OCI-LY3 (cell line): ENCODE results near the gene MCEMP1.

Source experiments
- H2AFZ ChIP-seq: fragments of 200-600, 300-600 bp; shearing (Covaris generic); 2 replicates; pipeline ENCODE4 v1.6.0; 2014; ENCODE audit warnings: antibody characterized with exemption, low read depth, low read length
- H3K27ac ChIP-seq: fragments of 200-600, 300-600 bp; sonication (generic); 2 replicates; pipeline ENCODE4 v1.5.1; 2014; ENCODE audit warnings: mild to moderate bottlenecking, low read length, moderate library complexity, mixed read lengths
- H3K27me3 ChIP-seq: fragments of 200-600, 300-600 bp; sonication (generic); 2 replicates; pipeline ENCODE4 v1.6.1; 2014; ENCODE audit warnings: low read depth, low read length, mixed read lengths
- H3K36me3 ChIP-seq: fragments of 200-600, 300-600 bp; sonication (generic); replicated peaks from 2 replicates; pipeline ENCODE3; 2014; ENCODE audit warnings: low read depth, low read length, mixed read lengths
- H3K4me1 ChIP-seq: fragments of 300-600, 200-600 bp; sonication (generic); 2 replicates; pipeline ENCODE4 v1.6.1; 2014; ENCODE audit warnings: low read length, mixed read lengths
- H3K4me2 ChIP-seq: fragments of 200-600, 300-600 bp; sonication (generic); 2 replicates; pipeline ENCODE4 v1.6.1; 2014; ENCODE audit warnings: low read length, mixed read lengths
- H3K4me3 ChIP-seq: fragments of 300-600, 200-600 bp; sonication (generic); 2 replicates; pipeline ENCODE4 v1.5.1; 2014; ENCODE audit warnings: antibody characterized with exemption, mild to moderate bottlenecking, low read length, moderate library complexity
- H3K79me2 ChIP-seq: fragments of 300-600, 200-600 bp; shearing (Covaris generic); 2 replicates; pipeline ENCODE4 v1.6.1; 2014; ENCODE audit warnings: mild to moderate bottlenecking, low read length, mixed read lengths
- H3K9ac ChIP-seq: fragments of 300-600, 200-600 bp; shearing (Covaris generic); 2 replicates; pipeline ENCODE4 v1.6.0; 2014; ENCODE audit warnings: mild to moderate bottlenecking, low read length, moderate library complexity
- H3K9me3 ChIP-seq: fragments of 200-600, 300-600 bp; shearing (Covaris generic); 2 replicates; pipeline ENCODE4 v1.6.1; 2014; ENCODE audit warnings: low read length, mixed read lengths; ENCODE audit not compliant: insufficient read depth
- H4K20me1 ChIP-seq: fragments of 200-600, 300-600 bp; sonication (generic); 2 replicates; pipeline ENCODE4 v1.6.1; 2016; ENCODE audit warnings: low read length, mixed read lengths; ENCODE audit not compliant: insufficient read depth
- EZH2phosphoT487 ChIP-seq: fragments of 200-600 bp; shearing (Covaris generic); IDR thresholded peaks from 2 replicates; pipeline ENCODE4 v1.6.1; 2018; ENCODE audit warnings: antibody characterized with exemption, mixed run types, low read depth
- TF ChIP-seq, protein P1 (sequence below): fragments of 200-600, 300-600 bp; sonication (generic); IDR thresholded peaks from 2 replicates; pipeline ENCODE4 v1.5.1; 2014; ENCODE audit warnings: antibody characterized with exemption, low read length, low read depth

MCEMP1 gene

DNA sequence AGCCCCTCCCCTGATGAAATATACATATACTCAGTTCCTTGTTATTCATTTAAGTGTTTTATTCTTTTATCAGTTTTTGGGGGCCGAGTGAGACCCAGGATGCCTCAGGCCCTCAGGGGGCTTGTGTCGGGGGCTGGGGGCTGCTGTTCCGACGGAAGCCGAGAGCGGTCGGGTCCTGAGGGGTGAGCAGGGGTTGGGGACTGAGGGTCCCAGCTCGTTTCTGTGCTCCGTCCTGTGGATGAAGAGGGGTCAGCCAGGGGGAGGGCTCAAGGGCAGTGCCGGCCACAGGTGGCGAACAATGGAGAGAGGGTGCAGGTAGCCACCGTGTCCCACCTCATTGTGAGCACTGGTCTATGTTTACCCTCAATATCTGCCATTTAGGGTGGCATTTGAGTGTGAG, 45.3 kb upstream of the MCEMP1 start:
- H3K9ac ChIP-seq: no peak overlapping the region
- H3K4me3 ChIP-seq: no peak overlapping the region
- H3K9me3 ChIP-seq: no peaks in the 10 kb centered on the region
- H3K79me2 ChIP-seq: peaks cover 51% of the 10 kb centered on the region
- H2AFZ ChIP-seq: no peak overlapping the region
- H4K20me1 ChIP-seq: 0 out of 2 replicates have a peak, but pooled peaks cover 9% of the 10 kb centered on the region
- no peak overlapping the region for H3K27ac ChIP-seq
- no peak overlapping the region for H3K4me2 ChIP-seq
- H3K27me3 ChIP-seq: no peaks in the 10 kb centered on the region
- H3K4me1 ChIP-seq: peaks cover 20% of the 10 kb centered on the region
- TF ChIP-seq EZH2phosphoT487: no peak
- TF ChIP-seq, protein P1, sequence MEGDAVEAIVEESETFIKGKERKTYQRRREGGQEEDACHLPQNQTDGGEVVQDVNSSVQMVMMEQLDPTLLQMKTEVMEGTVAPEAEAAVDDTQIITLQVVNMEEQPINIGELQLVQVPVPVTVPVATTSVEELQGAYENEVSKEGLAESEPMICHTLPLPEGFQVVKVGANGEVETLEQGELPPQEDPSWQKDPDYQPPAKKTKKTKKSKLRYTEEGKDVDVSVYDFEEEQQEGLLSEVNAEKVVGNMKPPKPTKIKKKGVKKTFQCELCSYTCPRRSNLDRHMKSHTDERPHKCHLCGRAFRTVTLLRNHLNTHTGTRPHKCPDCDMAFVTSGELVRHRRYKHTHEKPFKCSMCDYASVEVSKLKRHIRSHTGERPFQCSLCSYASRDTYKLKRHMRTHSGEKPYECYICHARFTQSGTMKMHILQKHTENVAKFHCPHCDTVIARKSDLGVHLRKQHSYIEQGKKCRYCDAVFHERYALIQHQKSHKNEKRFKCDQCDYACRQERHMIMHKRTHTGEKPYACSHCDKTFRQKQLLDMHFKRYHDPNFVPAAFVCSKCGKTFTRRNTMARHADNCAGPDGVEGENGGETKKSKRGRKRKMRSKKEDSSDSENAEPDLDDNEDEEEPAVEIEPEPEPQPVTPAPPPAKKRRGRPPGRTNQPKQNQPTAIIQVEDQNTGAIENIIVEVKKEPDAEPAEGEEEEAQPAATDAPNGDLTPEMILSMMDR: no peak
- peaks cover 7% of the 10 kb centered on the region for H3K36me3 ChIP-seq

DNA sequence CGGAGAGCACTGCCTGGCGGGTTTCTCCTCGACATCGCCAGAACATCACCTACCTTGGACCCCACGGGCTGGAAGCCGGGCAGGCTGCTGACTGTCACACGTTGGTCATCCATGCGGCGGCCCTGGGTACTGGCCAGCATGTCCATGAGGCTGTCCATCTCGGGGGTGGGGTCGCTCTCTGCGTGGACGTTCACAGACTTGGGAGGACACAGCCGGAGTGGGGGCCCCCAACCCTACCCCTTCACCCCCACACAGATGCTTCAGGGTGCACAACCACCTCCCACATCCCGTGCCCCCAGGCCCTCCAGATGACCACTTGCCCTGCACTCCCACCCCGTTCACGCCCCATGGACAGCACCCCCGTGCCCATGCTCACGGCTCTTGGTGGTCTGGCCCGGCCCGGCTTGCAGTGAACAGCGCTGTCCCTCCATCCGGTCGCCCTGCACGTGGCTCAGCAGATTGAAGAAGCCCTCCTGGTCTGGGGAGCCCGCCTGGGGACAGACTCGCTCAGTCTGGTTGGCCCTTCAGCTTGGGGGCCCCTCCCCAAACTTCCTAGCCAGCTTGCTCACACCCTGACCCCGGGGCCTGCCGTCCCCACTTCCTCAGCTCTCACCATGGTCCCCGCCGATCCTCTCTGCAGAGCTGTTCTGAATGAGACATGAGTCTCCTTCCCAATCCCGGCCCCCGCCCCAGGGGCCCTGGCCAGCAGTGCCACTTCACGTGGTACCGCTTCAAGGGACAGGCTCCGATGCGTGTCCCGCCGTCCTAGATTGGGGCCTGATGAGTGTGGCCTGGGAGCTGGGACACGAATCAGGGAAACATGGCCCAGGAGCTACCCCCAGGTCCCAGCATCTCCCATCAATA, 44.3 kb upstream of the MCEMP1 start:
- H2AFZ ChIP-seq: no peak overlapping the region
- H3K9ac ChIP-seq: no peak overlapping the region
- no peak overlapping the region for H3K4me3 ChIP-seq
- no peak for TF ChIP-seq EZH2phosphoT487
- TF ChIP-seq, protein P1: no peak
- peaks cover 22% of the 10 kb centered on the region for H3K4me1 ChIP-seq
- H3K27ac ChIP-seq: no peak overlapping the region
- H3K79me2 ChIP-seq: peaks cover 48% of the 10 kb centered on the region
- no peaks in the 10 kb centered on the region for H3K9me3 ChIP-seq
- H3K36me3 ChIP-seq: peaks cover 3% of the 10 kb centered on the region
- no peaks in the 10 kb centered on the region for H3K27me3 ChIP-seq
- H3K4me2 ChIP-seq: no peak overlapping the region
- H4K20me1 ChIP-seq: 0 out of 2 replicates have a peak, but pooled peaks cover 9% of the 10 kb centered on the region

DNA sequence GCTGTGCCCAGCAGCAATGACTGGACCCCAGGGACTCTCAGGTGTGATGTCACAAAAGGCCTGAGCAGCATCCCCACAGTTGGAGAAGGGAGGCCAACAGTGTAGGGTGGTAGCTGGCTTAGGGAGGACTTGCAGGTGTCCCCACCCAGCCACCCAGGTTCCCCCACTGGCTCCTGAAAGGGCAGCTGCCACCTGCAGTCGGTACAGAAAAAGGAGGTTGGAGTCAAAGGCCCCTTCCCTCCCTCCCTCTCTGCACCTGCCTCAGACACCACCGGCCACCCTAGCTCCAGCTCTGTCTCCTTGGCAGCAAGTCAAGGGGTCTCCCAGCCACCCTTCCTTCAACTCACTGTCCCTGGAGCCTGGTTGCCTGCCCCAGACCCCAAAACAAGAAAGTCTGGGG, 43.2 kb upstream of the MCEMP1 start, which contains the start of gene PCP2:
Gene PCP2 (minus strand): TSS at position 22 of the 400 bp plus-strand sequence. CDS start 262 bp downstream, outside the sequence.
- no peaks in the 10 kb centered on the region for H4K20me1 ChIP-seq
- no peak within 1 kb of the TSS for H3K4me3 ChIP-seq
- no peak within 1 kb of the TSS for H3K27ac ChIP-seq
- H3K4me2 ChIP-seq: no peak within 1 kb of the TSS
- TF ChIP-seq, protein P1: no peak
- no peak for TF ChIP-seq EZH2phosphoT487
- H3K9me3 ChIP-seq: no peaks in the 10 kb centered on the region
- H3K9ac ChIP-seq: no peak within 1 kb of the TSS
- peaks cover 48% of the 10 kb centered on the region for H3K79me2 ChIP-seq
- H3K4me1 ChIP-seq: peaks cover 19% of the 10 kb centered on the region
- H3K36me3 ChIP-seq: peaks cover 5% of the 10 kb centered on the region
- no peaks in the 10 kb centered on the region for H3K27me3 ChIP-seq
- H2AFZ ChIP-seq: no peak within 1 kb of the TSS

DNA sequence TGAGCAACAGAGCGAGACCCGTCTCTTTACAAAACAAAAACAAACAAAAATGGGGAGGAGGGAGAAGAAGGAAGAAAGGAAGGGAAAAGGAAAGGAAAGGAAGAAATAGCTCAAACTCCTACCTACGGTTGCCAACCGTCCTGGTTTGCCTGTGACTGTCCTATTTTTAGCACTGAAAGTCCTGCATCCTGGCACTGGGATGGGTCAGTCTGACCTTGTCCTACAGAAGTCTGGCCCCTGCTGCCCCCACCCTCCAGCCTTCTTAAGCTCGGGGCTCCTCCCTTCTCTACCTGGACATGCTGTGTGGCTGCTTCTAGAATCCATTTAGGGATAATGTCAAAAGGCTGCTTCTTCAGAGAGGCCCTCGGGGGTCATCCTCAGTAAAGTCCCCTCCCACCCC, 41.2 kb upstream of the MCEMP1 start:
- Histone ChIP-seq H4K20me1 (peaks cover 7% of the 10 kb centered on the region; the same call in 1 of the 2 replicates), H3K36me3 (peaks cover 22% of the 10 kb centered on the region), H3K9ac (no peak overlapping the region), H3K4me2 (no peak overlapping the region), H2AFZ (no peak overlapping the region), H3K27ac (no peak overlapping the region), H3K27me3 (no peaks in the 10 kb centered on the region), H3K4me3 (no peak overlapping the region), H3K79me2 (peaks cover 46% of the 10 kb centered on the region), H3K9me3 (no peaks in the 10 kb centered on the region), H3K4me1 (peaks cover 15% of the 10 kb centered on the region)
- TF ChIP-seq, protein P1: no peak
- TF ChIP-seq EZH2phosphoT487: no peak
